ENCODE data around the gene GGA1. TPM values are rescaled to one million over a fixed set of nuclear protein-coding genes. Genes with fewer than 3 reads are reported as not detected.
A peak's percentile ranks its signal among the peaks of the same experiment; 100 is the strongest.

Gene GGA1
- total and polyA plus RNA-seq, 10 of the 15 experiments (the other 5 are each of a cell fraction or from before 2014, with no cell fraction given) = 1.4 to 79.4 (median 44.4) TPM

DNA sequence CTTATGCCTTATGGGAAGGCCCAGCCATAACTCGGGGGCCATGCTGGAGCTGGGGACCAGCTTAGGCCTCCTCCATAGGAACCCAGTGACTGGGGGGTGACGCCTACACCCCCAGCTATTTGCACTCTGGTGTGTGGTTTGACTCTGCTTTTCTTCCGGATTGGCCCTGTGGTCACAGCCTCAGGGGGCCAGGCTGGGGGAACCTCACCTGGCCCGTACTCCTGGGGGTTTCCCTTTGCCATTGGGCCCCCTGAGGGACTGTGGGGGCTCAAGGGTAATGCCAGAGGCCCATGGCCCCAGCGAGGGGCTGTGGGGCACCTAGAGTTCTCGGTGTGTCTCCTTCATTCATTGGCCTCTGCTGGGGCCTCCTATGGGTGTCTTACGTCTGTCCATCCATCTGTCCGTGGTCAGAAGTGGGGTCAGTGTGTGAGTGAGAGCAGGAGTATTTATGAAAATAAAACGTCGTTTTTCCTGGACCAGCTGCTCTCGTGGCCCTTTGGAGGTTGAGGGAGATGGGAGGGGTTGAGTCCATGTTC lies 24.5 kb downstream of the GGA1 start (continued):
- TF ChIP-seq MYC (IDR thresholded peaks at IDR 0.05; ENCODE audit: insufficient read depth, insufficient read length, insufficient replicate concordance, low read length, severe bottlenecking) (peak; percentile 52), CBFB (IDR thresholded peaks at IDR 0.05; ENCODE audit: low read depth) (peak; percentile 95), NBN (IDR thresholded peaks at IDR 0.05) (0 out of 2 replicates have a peak, but pooled peaks have one; percentile 48), NKRF (conservative IDR thresholded peaks at IDR 0.05) (no peak; the same call in 1 of the 2 replicates), RELA (IDR thresholded peaks at IDR 0.05; ENCODE audit: borderline replicate concordance, partially characterized antibody) (peak; percentile 50), NR2F1 (conservative IDR thresholded peaks at IDR 0.05) (peak; percentile 86), SMARCA5 (IDR thresholded peaks at IDR 0.05) (peak; percentile 76), EGR1 (IDR thresholded peaks at IDR 0.05; ENCODE audit: borderline replicate concordance in 1 of 2, low read depth in 2 of 2, low read length in 2 of 2) (peak in 1 of 2 experiments; percentile 52; a peak in 1 of 3 replicates), MEF2B (IDR thresholded peaks at IDR 0.05; ENCODE audit: partially characterized antibody, poor library complexity, severe bottlenecking) (peak; percentile 92), TAF1 (IDR thresholded peaks at IDR 0.05; ENCODE audit: borderline replicate concordance, low read depth, low read length) (peak; percentile 58; the same call in 1 of the 2 replicates), ZBED1 (IDR thresholded peaks at IDR 0.05; ENCODE audit: borderline replicate concordance) (peak; percentile 64; the same call in 1 of the 2 replicates), SMC3 (IDR thresholded peaks at IDR 0.05; ENCODE audit: borderline replicate concordance, low read length) (no peak), PAX8 (IDR thresholded peaks at IDR 0.05) (no peak), TBL1XR1 (IDR thresholded peaks at IDR 0.05; ENCODE audit: low read depth, low read length) (peak; percentile 88; the same call in 1 of the 2 replicates), NFYA (IDR thresholded peaks at IDR 0.05; ENCODE audit: borderline replicate concordance, low read depth, low read length) (no peak), PKNOX1 (IDR thresholded peaks at IDR 0.05) (peak; percentile 36; the same call in 1 of the 2 replicates), ETV6 (conservative IDR thresholded peaks at IDR 0.05 in 1 of 2, IDR thresholded peaks at IDR 0.05 in 1 of 2; ENCODE audit: borderline replicate concordance in 1 of 2, low read depth in 1 of 2) (peak in 1 of 2 experiments; percentile 60; a peak in 2 of 4 replicates), PBX3 (IDR thresholded peaks at IDR 0.05; ENCODE audit: insufficient replicate concordance, low read depth, low read length) (no peak), ASH2L (IDR thresholded peaks at IDR 0.05; ENCODE audit: borderline replicate concordance, low read depth) (0 out of 2 replicates have a peak, but pooled peaks have one; percentile 55), SRF (IDR thresholded peaks at IDR 0.05; ENCODE audit: low read depth in 2 of 2, low read length in 2 of 2) (0 out of 4 replicates have a peak, but pooled peaks of 1 of the 2 experiments have one; percentile 30), HDGF (IDR thresholded peaks at IDR 0.05) (0 out of 2 replicates have a peak, but pooled peaks have one; percentile 9)
- TF ChIP-seq, protein P1, sequence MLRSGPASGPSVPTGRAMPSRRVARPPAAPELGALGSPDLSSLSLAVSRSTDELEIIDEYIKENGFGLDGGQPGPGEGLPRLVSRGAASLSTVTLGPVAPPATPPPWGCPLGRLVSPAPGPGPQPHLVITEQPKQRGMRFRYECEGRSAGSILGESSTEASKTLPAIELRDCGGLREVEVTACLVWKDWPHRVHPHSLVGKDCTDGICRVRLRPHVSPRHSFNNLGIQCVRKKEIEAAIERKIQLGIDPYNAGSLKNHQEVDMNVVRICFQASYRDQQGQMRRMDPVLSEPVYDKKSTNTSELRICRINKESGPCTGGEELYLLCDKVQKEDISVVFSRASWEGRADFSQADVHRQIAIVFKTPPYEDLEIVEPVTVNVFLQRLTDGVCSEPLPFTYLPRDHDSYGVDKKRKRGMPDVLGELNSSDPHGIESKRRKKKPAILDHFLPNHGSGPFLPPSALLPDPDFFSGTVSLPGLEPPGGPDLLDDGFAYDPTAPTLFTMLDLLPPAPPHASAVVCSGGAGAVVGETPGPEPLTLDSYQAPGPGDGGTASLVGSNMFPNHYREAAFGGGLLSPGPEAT (IDR thresholded peaks at IDR 0.05; ENCODE audit: low read depth) = peak; percentile 74; the same call in 1 of the 2 replicates

Data from GM12878 (cell line).